Inferior parietal cortex (tissue), 1 donor: ENCODE measurements around the gene RAET1L.
"Not testable (repeated sequence)": the region's sequence is repeated elsewhere in the genome, so short reads cannot be mapped to it uniquely, and the experiment has no call there.

Experiments used
- DNase-seq: peaks from one replicate; pipeline ENCODE4 v3.0.0-alpha.2; 2016; ENCODE audit errors: extremely low spot score

RAET1L gene

DNA sequence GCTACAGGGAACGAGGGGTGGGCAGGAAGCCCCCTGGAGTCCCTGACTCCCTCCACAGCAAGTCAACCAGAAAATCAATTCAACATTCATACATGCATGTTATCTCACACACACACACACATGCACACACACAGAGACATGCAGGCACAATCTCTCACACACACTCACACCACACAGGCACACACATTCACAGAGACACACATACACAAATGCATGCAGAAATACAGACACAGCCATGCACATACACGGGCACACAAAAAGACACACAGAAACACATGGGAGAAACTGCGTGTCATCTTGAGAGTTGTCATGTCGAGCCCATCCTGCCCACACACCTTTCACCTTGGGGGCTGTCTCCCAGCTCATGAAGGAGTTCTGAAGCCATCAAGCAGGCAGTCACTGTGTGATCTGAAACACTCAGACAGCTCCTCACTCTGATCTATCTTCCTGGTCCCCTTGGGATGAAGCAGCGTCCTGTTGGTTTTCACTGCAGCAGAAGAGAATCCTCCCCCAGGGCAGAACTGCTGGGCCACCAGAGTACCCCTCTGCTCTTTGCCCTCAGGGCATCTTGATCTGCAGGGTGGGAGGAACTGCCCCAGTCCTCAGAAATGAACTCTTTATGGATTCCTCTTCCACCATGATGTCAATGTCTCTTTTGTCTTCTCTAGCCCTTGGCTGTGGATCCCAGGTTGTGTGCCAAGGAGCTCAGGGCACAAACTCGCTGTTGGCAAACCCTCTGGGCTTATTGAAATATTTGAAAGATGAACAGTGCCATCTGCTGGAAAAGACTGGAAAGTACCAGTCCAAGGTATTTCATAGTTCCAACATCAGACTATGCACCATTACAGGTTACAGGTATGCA is 8.8 kb downstream of the RAET1L start:
- DNase-seq = peak; percentile 88

DNA sequence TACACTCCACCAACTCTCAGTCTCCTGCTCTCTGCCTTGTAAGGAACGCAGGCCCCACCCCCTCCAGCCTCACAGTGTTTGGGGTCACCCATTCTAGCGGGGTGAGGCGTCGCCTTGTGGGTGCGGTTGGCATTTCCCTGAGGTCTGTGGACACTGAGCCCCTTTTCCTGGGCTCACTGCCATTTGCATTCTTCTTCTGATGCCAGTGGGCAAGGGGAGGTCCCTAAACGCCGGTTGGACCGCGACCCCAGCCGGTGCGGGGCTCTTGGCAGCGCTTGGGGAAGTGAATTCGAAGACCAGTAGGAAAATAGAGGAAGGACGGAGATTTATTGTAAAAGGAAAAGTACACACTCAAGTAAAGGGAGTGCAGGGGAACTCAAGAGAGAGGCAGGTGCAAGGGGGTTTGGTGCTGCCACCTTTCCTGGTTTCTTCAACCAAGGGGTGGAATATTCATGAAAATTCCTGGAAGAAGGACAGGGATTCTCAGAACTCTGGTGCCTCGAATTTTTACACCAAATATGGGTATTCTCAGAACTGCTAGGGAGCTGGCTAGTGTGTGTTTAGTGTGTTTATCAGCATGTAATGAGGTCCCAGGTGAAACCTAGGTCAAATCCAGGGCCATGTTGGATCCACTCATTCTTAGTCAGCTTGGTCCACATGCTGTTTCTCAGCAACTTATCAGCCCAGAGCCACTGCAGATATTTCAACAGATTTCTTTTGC is 9.9 kb downstream of the RAET1L start:
- DNase-seq = not testable (repeated sequence)

DNA sequence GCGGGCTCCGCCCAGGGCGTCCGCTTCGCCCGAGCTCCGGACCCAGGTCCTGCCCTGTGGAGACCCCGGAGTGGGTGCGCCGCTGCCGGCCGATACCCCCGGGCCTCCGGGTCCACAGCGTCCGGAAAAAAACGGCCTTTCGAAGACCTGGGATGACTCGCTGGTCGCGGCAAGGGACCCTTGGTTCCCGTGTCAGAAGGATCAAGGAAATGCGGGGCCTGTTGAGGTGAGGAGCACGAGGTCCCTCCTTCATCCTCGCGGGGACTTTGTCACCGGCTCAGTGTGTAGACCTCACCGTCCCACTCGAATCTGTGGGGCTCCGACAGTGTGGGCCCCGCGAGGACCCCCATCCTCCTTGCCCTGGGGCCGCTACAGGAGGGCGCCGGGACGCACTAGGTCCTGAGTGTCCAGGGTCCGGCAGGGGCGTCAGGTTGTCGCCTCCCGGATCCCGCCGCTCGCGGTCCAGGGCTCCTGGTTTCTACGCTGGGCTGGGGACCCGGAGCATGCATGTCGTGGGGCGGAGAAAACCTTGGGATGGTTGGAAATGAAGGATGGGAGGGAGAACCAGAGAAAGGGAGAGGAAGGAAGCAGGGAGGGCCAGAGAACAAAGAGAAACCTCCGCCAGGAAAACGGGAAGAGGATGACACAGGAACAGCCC is 10.6 kb downstream of the RAET1L start:
- DNase-seq = not testable (repeated sequence)

DNA sequence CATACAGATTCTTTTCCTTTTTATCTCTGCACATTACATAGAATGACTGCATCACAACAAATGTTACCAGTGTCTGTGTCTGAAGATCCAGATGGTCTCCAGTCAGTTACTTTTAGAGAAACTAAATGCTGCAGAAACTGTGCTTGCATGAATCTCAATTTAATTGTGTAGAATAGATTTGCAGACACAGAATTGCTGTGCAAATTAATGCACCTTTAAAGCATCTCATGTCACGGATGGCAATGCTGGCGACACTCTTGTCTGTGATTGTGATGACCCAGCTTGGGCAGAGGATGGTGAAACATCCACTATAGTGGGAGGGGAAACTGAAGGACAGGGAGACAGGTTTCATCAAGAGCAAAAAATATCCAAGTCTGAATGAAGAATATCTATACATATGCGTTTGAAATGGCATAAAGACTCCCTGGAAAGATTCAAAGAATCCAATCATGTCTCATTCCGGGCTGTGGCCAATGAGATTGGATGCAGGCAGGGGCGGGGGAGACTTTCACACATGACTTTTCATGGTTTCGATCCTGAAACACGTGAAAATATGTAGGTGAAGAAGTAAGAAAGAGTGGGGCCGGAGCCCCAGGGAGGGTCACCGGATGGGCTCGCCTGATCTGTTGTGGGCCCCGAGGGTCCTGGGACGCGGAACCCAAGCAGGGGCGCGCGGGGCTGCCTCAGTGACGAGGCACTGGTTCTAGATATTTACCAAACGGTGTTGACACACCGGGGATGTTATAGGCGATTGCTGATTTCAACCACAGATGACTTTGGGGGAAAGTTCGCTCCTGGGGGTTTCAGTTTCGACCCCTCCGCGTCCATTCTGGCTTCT is 11.3 kb downstream of the RAET1L start:
- not testable (repeated sequence) for DNase-seq

DNA sequence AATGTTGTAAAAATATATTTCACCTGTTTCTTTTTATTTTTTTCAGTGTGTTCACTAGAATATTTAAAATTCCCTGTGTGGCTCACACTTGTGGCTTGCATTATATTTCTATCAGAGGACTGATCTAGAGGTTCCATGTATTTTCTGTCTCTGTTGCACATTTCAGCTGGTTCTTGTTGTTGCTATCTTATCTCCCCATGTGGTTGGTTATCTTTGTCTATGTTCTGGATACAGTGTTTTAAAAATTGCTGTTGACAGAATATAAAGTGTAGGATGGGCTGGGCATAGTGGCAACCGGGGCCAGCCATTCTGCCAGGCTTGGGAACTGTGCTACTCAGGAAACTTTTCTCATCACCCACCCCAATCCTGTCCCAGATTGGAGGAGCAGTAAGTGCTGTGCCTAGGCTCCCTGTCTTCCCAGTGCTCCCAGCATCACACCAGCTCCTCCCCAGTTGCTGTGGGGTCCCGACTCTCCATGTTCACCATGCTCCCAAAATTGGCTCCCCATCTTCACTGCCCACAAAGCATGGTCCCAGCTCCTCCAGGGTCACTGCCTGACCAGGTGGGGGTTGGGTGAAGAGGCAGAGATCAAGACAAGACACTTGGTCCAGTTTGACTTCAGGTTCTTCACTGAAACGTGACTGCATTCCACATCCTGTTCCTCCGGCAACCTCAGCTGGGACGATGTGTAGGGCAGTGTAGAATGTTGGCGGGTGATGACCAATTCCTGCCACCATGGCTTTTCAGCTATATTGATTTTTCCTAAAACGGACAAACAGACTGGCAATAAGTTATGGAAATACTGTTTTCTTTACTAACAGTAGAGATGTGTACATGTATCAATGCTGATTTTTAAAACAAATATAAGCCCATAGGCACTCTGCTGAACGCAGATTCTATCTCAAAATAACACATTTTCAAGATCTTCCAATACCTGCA is 12.2 kb downstream of the RAET1L start:
- not testable (repeated sequence) for DNase-seq

DNA sequence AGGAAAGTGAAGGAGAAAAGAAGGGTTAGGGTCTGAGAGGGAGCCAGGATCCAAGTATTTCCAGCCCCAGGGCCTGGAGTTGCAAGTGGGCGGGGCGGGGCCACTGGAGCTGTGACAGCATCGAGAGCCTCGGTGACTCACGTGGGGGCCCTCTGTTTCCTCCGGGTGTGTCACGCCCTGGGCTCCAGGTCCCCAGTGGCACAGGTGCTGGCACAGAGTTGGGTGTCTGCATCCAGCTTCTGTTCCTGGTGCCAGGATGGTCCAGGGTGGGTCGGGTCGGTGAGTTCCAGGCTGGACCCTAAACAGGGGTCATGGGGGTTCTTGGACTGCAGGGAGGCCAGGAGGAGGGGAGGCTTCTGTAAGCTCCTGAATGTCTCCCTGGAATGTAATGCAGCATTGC is 16.7 kb downstream of the RAET1L start:
- DNase-seq = no peak

DNA sequence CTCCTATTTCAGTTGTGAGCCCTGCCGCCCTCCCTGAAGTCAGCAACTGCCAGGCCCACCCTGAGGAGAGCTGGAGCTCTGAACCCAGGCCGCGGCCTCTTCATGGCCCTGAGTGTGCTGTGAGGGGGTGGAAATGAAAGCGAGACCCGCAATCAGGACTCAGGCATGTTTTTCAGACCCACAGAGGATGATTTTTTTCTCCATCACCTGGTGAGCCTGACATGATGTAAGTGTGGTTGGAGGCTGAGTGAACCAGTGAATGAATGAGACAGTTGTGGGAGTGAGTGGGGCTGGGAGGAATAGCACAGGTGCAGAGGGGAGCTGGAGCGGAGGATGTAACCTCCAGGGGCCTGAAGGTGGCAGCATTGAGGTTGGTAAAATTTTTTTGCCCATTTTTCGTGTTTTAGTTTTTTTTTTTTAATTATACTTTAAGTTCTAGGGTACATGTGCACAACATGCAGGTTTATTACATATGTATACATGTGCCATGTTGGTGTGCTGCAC is 18.3 kb downstream of the RAET1L start:
- DNase-seq = no peak

DNA sequence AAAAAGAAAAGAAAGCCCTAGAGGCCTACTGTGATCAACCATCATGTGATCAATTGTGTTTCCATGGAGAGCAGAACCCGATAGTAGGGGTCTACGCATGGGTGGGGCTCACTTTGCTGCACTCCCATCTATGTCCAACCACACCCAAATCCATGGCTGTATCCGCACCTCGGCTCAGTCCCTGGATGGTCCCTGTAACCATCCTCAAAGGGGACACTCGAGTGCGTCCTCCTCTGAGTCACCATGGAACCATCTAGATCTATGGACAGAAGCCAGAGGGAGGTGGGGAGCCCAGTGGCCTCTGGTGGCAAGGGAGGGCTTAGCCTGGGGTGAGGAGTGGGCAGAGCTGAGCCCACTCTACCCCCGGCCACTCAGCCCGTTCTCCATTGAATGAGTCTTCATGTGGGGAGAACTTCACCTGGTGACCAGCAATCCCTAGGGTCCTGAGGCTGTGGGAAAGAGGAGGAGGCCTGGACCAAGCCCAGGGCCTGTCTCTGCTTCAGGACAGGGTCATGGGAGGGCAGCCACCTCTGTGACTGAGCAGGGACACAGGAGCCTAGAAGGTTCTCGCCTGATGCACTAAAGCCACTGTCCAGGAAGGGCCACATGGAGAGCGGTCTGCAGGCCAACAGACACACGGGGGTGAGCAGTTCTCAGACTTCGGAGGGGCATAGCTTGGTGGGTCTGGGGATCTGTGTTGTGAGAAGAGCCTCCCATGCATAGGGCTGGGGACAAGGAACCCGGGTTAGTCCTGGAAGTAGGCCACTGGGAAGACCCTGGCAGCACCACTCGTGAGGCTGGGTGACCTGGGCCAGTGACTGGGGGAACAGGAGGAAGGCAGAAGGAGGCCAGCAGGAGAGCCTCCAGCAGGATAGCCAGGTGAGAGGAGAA is 19.3 kb downstream of the RAET1L start:
- DNase-seq = no peak

DNA sequence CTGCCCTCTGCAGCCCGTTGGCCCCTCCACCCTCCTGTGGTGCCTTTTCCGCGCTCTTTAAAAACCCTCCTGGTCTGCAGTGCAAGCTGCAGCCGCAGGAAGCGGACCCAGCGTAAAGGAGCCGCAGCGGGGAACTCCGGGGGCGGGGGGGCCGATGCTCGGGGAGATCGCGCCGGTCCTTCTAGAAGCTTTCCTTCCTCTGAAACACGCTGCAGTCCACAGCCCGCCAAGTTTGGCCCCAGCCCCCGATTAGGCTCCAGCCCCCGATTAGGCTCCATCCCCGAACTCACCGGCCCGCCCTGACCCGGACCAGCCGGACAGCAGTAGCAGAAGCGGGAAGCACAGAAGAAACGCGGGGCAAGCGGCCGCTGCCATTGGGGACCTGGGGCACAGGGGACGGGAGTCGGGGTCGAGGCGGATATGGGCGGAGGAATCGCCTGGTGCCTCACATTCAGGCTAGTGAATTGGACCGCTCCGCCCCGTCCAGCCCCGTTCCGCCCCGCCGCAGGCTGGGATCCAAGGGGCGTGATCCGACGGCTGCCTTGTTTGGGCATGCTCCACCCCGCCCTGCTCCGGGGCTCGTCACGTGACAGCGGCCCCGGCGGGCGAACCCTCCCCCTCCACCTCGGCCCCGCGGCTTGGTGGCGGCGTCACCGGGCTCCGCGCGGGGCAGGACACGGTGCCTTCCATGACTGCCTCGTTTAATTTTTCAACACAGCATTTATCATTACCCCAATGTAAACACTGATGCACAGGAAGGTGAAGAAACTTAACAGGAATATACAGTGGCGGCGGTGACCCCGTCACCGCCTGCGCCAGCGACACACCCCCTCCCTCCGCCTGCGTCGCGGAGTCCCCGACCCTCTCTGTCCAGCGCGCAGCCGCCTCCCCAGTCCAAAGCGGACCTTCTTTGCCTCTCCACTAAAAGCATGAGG is 20.3 kb downstream of the RAET1L start:
- peak; percentile 76 for DNase-seq

DNA sequence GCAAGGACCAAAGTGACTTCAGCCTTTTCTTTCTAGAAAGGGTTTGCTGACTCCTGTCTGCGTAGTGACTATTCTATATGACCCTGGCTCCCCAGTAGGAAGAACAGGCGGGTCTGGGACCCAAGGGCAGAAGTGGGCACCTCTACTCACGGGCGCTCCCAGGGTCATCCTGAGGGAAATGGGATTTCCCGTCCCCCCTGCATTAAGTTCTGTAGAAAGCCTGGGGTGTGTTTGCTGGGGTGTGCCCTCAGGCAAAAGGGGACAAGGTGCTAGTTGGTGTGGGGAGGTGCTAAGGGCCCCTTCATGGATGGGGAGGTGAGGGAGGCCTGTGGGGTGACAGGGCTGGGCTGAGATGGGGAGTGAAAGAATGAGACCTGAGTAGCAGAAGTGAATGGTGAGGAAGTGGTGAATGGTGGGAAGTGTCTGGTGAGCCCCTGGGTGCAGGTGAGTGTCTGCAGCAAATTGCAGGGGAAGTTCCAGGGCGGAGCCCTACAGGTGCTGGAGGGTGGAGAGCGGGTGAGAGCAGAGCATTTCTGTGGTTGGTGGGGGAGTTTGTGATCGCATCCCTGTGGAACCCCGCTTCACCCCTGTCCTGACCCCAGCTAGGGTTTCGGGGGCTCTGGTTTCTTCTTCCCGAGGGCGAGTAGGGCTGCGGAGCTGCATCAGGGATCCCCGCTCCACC is 21.1 kb downstream of the RAET1L start:
- no peak for DNase-seq

DNA sequence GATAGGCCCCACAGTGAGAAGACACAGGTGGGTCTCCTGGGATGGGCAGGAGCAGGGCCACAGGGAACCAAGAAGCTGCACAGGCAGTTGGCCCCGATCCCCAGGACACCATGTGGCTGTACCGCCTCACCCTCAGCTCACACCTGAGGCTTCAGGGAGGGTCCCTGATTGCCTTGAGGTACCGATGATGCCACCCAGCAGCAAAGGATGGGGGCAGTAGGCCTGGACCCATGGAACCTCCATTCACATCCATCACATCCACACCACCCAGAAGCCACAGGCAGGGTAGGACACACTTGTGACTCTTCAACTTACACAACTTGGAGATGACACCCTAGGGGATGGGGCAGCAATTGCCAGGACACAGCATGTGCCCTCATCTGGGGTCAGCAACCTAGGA is 21.7 kb downstream of the RAET1L start:
- not testable (repeated sequence) for DNase-seq

DNA sequence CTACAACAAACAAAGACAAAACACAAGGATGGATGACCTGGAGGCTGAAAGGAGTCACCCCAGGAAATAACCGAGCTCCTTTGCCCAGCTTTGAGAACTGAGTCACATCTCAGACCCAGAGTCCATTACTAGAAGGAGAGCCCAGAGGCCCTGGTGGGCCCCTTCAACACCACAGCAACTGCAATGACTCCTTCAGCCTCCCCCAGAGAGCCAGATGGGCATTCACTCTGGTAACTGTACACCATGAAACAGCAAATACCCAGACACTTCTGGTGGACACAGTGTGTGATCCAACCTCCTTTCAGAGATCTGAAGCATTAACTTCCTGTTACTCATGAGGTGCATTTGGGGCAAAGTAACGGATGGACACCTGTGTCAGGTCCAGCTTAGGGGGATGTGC is 22.6 kb downstream of the RAET1L start:
- no peak for DNase-seq

DNA sequence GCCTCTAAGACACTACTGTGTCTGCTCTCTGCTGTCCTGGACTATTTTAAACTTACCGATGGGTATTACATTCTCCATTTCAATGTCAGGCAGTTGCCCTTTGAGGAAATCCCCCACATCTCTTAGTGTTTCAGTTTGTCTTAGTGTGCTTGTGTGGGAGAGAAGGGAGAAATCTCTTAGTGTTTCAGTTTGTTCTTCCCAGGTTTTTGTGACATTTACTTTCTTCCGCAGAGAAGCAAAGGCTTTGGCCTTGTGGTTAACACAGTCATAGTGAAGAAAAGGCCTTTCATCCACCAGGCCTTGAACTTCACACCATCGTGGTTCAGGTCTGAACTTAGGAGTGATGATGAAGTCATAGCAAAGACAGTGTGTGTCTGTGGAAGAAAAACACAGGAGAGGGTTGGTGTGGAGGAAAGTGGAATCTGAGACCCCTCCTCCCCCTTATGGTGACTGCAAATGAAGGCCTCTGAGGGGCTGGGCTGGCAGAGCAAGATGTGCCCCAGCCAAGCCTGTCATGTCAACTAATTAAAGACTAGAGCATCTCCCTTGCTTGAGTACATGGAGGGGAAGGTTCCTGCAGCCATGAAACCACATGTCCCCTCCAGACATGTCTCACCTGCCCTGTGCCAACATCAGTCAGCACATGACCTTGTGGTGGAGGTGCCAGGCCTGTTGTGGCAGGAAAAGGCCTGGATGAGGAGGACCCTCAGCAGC is 23.9 kb downstream of the RAET1L start:
- no peak for DNase-seq

DNA sequence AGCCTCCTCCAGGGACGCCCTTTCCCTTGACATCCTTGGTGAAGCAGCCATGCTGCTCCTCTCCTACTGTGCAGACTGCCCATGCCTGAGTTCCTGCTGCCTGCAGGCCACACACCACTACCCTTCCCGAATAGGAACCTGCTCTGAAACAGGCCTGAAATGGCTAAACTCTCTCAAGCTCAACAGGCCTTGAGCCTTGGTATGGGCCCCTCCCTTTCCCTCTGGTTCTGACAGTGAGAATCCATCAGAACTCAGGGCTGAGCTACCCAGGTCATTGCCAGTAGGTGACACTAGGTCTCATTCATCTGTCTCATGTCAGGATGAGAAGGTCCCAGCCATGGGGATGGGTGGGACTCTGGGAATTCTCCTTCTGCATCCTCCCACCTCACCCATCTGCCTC is 25.7 kb downstream of the RAET1L start:
- DNase-seq = no peak

DNA sequence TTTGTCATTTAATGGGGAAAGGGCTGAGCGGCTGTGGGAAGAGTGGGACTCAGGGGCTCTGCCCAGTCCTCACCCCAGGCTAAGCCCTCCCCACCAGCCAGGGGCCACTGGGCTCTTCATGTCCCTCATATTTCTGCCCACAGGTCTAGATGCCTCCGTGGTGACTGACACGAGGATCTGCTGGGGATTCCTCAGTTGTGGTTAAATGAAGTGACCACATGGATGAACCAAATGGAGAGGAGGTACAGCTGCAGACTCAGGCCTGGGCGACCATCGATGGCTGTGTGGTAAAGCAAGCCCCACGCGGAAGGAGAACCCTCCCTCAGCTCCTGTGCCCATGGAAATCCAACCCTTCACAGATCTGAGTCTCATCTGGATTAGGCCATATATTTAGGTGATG is 29.4 kb downstream of the RAET1L start:
- no peak for DNase-seq

DNA sequence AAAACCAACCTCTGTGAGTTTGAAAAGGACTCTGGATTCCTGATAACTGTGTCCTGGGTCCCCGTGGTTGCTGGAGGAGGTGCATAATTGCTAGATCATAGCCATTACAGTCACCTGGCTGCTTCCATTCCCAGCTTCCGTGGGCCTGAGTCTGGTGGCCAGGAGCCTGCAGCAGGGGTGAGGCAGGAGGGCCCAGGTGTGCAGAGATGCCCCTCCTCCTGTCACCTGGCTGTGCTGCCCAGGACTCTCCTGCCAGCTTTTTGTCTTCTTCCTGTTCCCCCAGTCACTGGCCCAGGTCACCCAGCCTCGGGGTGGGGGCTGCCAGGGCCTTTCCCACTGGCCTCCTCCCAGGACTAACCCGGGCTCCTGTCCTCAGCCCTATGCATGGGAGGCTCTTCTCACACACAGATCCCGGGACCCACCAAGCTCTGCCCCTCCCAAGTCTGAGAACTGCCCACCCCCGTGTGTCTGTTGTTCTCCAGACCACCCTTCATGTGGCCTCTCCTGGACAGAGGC is 30.0 kb downstream of the RAET1L start:
- no peak for DNase-seq

DNA sequence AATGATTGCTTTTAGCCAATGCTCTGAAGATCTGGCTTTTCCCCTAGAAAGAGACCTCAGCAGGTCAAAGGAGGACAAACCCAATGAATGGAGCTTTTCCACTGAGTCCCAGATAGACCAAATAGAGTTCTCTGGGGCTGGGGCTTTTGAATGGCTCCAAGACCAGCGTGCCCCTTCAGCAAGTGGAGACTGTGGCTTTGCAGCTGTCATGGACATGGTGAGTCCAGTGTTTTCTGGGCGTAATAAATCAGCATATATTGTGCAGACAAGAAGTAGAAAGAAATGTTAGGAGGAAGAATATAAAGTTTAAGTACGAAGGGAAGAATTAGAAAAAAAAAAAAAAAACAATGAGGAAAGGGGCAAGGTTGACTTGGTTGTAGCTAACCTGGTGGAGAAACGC is 33.5 kb downstream of the RAET1L start:
- DNase-seq = no peak
